Activated gamma-delta T cell treated with anti-CD3 and anti-CD28 coated beads, Interleukin-2, amount 50 U/mL, for 16 hours (primary cell): ENCODE results near the gene DOCK7.

Experiments used
- DNase-seq: peaks from one replicate; pipeline ENCODE4 v3.0.0-alpha.2; 2020; ENCODE audit warnings: low read depth

DOCK7 gene

DNA sequence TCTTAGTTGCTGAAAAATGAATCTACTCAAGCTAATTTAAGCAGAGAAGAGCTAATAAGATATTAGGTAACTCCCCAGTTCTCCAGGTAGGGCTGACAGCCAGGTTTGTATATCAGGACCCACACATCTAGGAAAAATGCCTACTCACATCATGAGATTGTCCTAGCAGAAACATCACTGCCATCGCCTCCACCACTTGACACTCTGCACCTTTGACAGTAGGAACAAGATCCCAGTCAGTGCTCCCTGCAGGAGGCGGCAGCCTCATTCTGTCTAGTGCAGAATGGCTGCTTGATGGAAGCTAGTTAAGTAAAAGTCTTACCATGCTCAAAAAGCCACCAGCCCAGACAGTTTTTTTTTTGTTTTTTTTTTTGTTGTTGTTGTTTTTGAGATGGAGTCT is 282.9 kb downstream of the DOCK7 start:
- no peak for DNase-seq
